MM.1S (cell line): Measurements from ENCODE around the gene AEBP1.

Experiments used
- DNase-seq: peaks from one replicate; pipeline ENCODE4 v3.0.0-alpha.2; 2015
- H2AFZ ChIP-seq: fragments of 300-600 bp; sonication (generic); 2 replicates; pipeline ENCODE4 v1.6.0; 2016; ENCODE audit warnings: antibody characterized with exemption, low read length
- H3F3A ChIP-seq: fragments of 300-600 bp; sonication (generic); 2 replicates; pipeline ENCODE4 v1.6.1; 2016; ENCODE audit warnings: mild to moderate bottlenecking, antibody characterized with exemption, low read length, moderate library complexity, mixed read lengths; ENCODE audit not compliant: insufficient read depth
- H3K27ac ChIP-seq: fragments of 300-600 bp; sonication (generic); 2 replicates; pipeline ENCODE4 v1.5.1; 2016; ENCODE audit warnings: mild to moderate bottlenecking, low read length
- H3K27me3 ChIP-seq: fragments of 300-600 bp; sonication (generic); replicated peaks from 2 replicates; pipeline ENCODE4 v1.6.0; 2016; ENCODE audit warnings: low read length; ENCODE audit not compliant: insufficient read depth
- H3K36me3 ChIP-seq: fragments of 300-600 bp; sonication (generic); replicated peaks from 2 replicates; pipeline ENCODE4 v1.6.1; 2016; ENCODE audit warnings: mild to moderate bottlenecking, low read length, mixed read lengths; ENCODE audit not compliant: insufficient read depth
- H3K4me1 ChIP-seq: fragments of 300-600 bp; sonication (generic); 2 replicates; pipeline ENCODE4 v1.6.1; 2016; ENCODE audit warnings: low read length, mixed read lengths
- H3K4me2 ChIP-seq: fragments of 300-600 bp; sonication (generic); 2 replicates; pipeline ENCODE4 v1.6.0; 2016; ENCODE audit warnings: low read depth, low read length
- H3K4me3 ChIP-seq: fragments of 300-600 bp; sonication (generic); 2 replicates; pipeline ENCODE4 v1.5.1; 2016; ENCODE audit warnings: low read length, mixed read lengths
- H3K79me2 ChIP-seq: fragments of 300-600 bp; sonication (generic); 2 replicates; pipeline ENCODE4 v1.6.1; 2016; ENCODE audit warnings: mixed run types, low read length, mixed read lengths
- H3K9ac ChIP-seq: fragments of 300-600 bp; sonication (generic); 2 replicates; pipeline ENCODE4 v1.6.1; 2016; ENCODE audit warnings: low read length, mixed read lengths
- H3K9me2 ChIP-seq: fragments of 300-600 bp; sonication (generic); replicated peaks from 2 replicates; pipeline ENCODE4 v1.6.1; 2016; ENCODE audit warnings: mild to moderate bottlenecking, low read length, mixed read lengths; ENCODE audit not compliant: insufficient read depth
- H3K9me3 ChIP-seq: fragments of 300-600 bp; sonication (generic); replicated peaks from 2 replicates; pipeline ENCODE4 v1.6.1; 2016; ENCODE audit warnings: mild to moderate bottlenecking, low read length, mixed read lengths; ENCODE audit not compliant: insufficient read depth
- H4K20me1 ChIP-seq: fragments of 300-600 bp; sonication (generic); 2 replicates; pipeline ENCODE4 v1.6.1; 2016; ENCODE audit warnings: mild to moderate bottlenecking, low read length, moderate library complexity, mixed read lengths; ENCODE audit not compliant: insufficient read depth
- CTCF ChIP-seq: fragments of 300-600 bp; sonication (generic); IDR thresholded peaks from 2 replicates; pipeline ENCODE4 v1.5.1; 2016; ENCODE audit warnings: antibody characterized with exemption, low read length, mixed read lengths
- EZH2 ChIP-seq: fragments of 300-600 bp; sonication (generic); optimal IDR thresholded peaks from 2 replicates; pipeline ENCODE3; 2017; ENCODE audit warnings: low read depth, mild to moderate bottlenecking, antibody characterized with exemption, low read length, mixed read lengths
- EZH2phosphoT487 ChIP-seq: fragments of 300-600 bp; sonication (generic); IDR thresholded peaks from 2 replicates; pipeline ENCODE4 v1.6.1; 2018; ENCODE audit warnings: antibody characterized with exemption, low read length

Gene AEBP1

GRCh38 chr7:44096326-44096881 lies 7.7 kb upstream of the AEBP1 start:
- H2AFZ ChIP-seq: no peak overlapping the region; the same call in 1 of the 2 replicates
- no peak overlapping the region for H3K9ac ChIP-seq
- H3K36me3 ChIP-seq: no peaks in the 10 kb centered on the region
- peak overlapping the region; percentile 93; the same call in 1 of the 2 replicates for H3K27ac ChIP-seq
- H4K20me1 ChIP-seq: no peaks in the 10 kb centered on the region
- peaks cover 11% of the 10 kb centered on the region for H3F3A ChIP-seq
- H3K4me3 ChIP-seq: no peak overlapping the region
- H3K9me2 ChIP-seq: no peaks in the 10 kb centered on the region
- H3K4me1 ChIP-seq: peaks cover 27% of the 10 kb centered on the region
- H3K4me2 ChIP-seq: no peak overlapping the region
- H3K79me2 ChIP-seq: no peaks in the 10 kb centered on the region
- no peak for DNase-seq
- no peaks in the 10 kb centered on the region for H3K27me3 ChIP-seq
- no peaks in the 10 kb centered on the region for H3K9me3 ChIP-seq
- TF ChIP-seq CTCF (no peak), EZH2 (no peak), EZH2phosphoT487 (no peak)

GRCh38 chr7:44097064-44097932 lies 6.8 kb upstream of the AEBP1 start:
- H3K27ac ChIP-seq: peak overlapping the region; percentile 93
- H3K79me2 ChIP-seq: no peaks in the 10 kb centered on the region
- peak overlapping the region; percentile 67 for H2AFZ ChIP-seq
- peaks cover 27% of the 10 kb centered on the region for H3K4me1 ChIP-seq
- TF ChIP-seq EZH2phosphoT487 (no peak), EZH2 (no peak), CTCF (no peak)
- peak overlapping the region; percentile 31; the same call in 1 of the 2 replicates for H3K4me2 ChIP-seq
- H3K9me3 ChIP-seq: no peaks in the 10 kb centered on the region
- no peaks in the 10 kb centered on the region for H3K27me3 ChIP-seq
- DNase-seq: peak; percentile 80
- H3K9me2 ChIP-seq: no peaks in the 10 kb centered on the region
- peak overlapping the region; percentile 51 for H3K9ac ChIP-seq
- H3F3A ChIP-seq: peaks cover 11% of the 10 kb centered on the region
- H3K4me3 ChIP-seq: no peak overlapping the region
- H3K36me3 ChIP-seq: no peaks in the 10 kb centered on the region
- no peaks in the 10 kb centered on the region for H4K20me1 ChIP-seq

GRCh38 chr7:44098092-44099068 lies 5.8 kb upstream of the AEBP1 start:
- no peaks in the 10 kb centered on the region for H3K36me3 ChIP-seq
- peak overlapping the region; percentile 51 for H3K9ac ChIP-seq
- peak overlapping the region; percentile 93 for H3K27ac ChIP-seq
- no peak for DNase-seq
- H3K9me3 ChIP-seq: no peaks in the 10 kb centered on the region
- H3K4me3 ChIP-seq: no peak overlapping the region
- H4K20me1 ChIP-seq: no peaks in the 10 kb centered on the region
- peaks cover 11% of the 10 kb centered on the region for H3F3A ChIP-seq
- peaks cover 27% of the 10 kb centered on the region for H3K4me1 ChIP-seq
- no peaks in the 10 kb centered on the region for H3K79me2 ChIP-seq
- H3K4me2 ChIP-seq: peak overlapping the region; percentile 31; the same call in 1 of the 2 replicates
- H2AFZ ChIP-seq: peak overlapping the region; percentile 67
- no peaks in the 10 kb centered on the region for H3K9me2 ChIP-seq
- H3K27me3 ChIP-seq: no peaks in the 10 kb centered on the region
- no peak for TF ChIP-seq CTCF
